ENCODE data around the gene SRGAP1.

DNA sequence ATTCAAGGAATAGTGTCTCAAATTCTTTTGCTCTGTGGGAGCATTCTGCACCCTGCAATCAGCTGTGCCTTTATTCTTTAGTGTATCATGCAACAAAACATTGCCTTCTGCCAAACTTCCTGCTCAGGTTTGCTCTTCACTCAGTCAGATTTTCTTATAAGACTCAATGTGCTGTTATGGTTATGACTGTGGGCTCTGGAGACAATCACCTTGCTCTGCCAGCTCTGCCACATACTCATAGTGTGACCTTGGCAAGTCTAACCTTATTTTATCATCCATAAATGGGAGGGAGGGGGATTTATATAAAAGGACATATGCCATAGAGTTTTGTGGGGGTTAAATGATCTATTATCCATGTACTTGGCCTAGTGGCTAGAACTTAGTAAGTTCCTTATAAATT, 51.3 kb downstream of the SRGAP1 start:
- TF ChIP-seq, protein P1, sequence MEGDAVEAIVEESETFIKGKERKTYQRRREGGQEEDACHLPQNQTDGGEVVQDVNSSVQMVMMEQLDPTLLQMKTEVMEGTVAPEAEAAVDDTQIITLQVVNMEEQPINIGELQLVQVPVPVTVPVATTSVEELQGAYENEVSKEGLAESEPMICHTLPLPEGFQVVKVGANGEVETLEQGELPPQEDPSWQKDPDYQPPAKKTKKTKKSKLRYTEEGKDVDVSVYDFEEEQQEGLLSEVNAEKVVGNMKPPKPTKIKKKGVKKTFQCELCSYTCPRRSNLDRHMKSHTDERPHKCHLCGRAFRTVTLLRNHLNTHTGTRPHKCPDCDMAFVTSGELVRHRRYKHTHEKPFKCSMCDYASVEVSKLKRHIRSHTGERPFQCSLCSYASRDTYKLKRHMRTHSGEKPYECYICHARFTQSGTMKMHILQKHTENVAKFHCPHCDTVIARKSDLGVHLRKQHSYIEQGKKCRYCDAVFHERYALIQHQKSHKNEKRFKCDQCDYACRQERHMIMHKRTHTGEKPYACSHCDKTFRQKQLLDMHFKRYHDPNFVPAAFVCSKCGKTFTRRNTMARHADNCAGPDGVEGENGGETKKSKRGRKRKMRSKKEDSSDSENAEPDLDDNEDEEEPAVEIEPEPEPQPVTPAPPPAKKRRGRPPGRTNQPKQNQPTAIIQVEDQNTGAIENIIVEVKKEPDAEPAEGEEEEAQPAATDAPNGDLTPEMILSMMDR (optimal IDR thresholded peaks at IDR 0.05 in 1 of 3, IDR thresholded peaks at IDR 0.05 in 1 of 3, conservative IDR thresholded peaks at IDR 0.05 in 1 of 3; ENCODE audit: extremely low read depth in 1 of 3, insufficient read depth in 2 of 3, low read length in 3 of 3): no peak
- TF ChIP-seq EZH2 (IDR thresholded peaks at IDR 0.05; ENCODE audit: low read length): no peak
